ENCODE results near the gene CA4.
"Not testable (repeated sequence)": the region's sequence is repeated elsewhere in the genome, so short reads cannot be mapped to it uniquely, and the experiment has no call there.

DNA sequence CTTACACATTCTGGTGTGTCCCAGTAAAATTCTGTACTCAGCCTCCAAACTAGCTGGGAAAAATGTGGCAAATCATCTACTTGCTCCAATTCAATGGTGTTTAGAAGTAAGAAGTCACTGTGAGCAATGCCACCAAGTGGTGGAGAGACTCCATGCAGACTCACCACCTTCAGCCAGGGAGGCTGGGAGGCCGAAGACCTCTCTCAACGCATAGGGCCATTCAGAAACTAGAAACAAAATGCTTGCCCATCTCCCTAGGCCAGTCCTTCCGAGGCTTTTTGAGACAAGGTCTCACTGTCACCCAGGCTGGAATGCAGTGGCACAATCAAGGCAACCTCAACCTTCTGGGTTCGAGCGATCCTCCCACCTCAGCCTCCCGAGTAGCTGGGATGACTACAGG, 25.0 kb downstream of the CA4 start:
- not testable (repeated sequence) for TF ChIP-seq FOXM1 (IDR thresholded peaks at IDR 0.05; ENCODE audit: borderline replicate concordance); BHLHE40 (IDR thresholded peaks at IDR 0.05; ENCODE audit: borderline replicate concordance); NFRKB (IDR thresholded peaks at IDR 0.05); TARDBP (IDR thresholded peaks at IDR 0.05); SP1 (IDR thresholded peaks at IDR 0.05); ELF4 (IDR thresholded peaks at IDR 0.05); ZNF384 (IDR thresholded peaks at IDR 0.05); FOXK2 (IDR thresholded peaks at IDR 0.05); CTBP1 (IDR thresholded peaks at IDR 0.05; ENCODE audit: borderline replicate concordance); L3MBTL2 (conservative IDR thresholded peaks at IDR 0.05); SUZ12 (IDR thresholded peaks at IDR 0.05)
